Heart right ventricle (tissue), 16 donors: ENCODE data around the gene FUS. TPM values are rescaled to one million over a fixed set of nuclear protein-coding genes. Genes with fewer than 3 reads are reported as not detected.
"Not testable (repeated sequence)": the region's sequence is repeated elsewhere in the genome, so short reads cannot be mapped to it uniquely, and the experiment has no call there.

ENCODE experiments used
- ATAC-seq, 8 donors: fragments of 200-7000 bp; cut with Tn5 transposase; one replicate each; pipeline ENCODE4 v1.9.1; 2020; ENCODE audit warnings: mild to moderate bottlenecking in 8 of 8, moderate library complexity in 8 of 8, moderate number of reproducible peaks in 1 of 8
- DNase-seq, 2 donors: peaks; one replicate each; pipeline ENCODE4 v3.0.0-alpha.2; 2020
- H3K27ac ChIP-seq, 10 donors: fragments of 200-600 bp; sonication (generic) in 2 of 10; one replicate each; pipeline versions ENCODE4 v1.5.0 to v1.8.0; 2020 to 2022; ENCODE audit warnings: mild to moderate bottlenecking in 3 of 10
- H3K27me3 ChIP-seq, 7 donors: fragments of 200-600 bp; one replicate each; pipeline ENCODE4 v1.8.0; 2021 to 2022; ENCODE audit warnings: mild to moderate bottlenecking in 2 of 7
- H3K36me3 ChIP-seq, 9 donors: fragments of 200-600 bp; sonication (generic) in 1 of 9; one replicate each; pipeline versions ENCODE4 v1.5.0 to v1.8.0; 2020 to 2022; ENCODE audit warnings: mild to moderate bottlenecking in 2 of 9
- H3K4me1 ChIP-seq, 9 donors: fragments of 200-600 bp; sonication (generic) in 1 of 9; one replicate each; pipeline versions ENCODE4 v1.5.0 to v1.8.0; 2020 to 2022; ENCODE audit warnings: mild to moderate bottlenecking in 4 of 9
- H3K4me3 ChIP-seq, 10 donors: fragments of 200-600 bp; sonication (generic) in 2 of 10; one replicate each; pipeline versions ENCODE4 v1.5.0 to v1.8.0; 2020 to 2022; ENCODE audit warnings: mild to moderate bottlenecking in 7 of 10, moderate library complexity in 2 of 10
- H3K9me3 ChIP-seq, 11 donors: fragments of 200-600 bp in 10 of 11; sonication (generic) in 2 of 11; one replicate each; pipeline versions ENCODE4 v1.5.0 to v1.8.0; 2013 to 2022; ENCODE audit warnings: mild to moderate bottlenecking in 2 of 11, control low read depth in 1 of 11, moderate library complexity in 1 of 11
- CTCF ChIP-seq, 9 donors: fragments of 200-600 bp; sonication (generic) in 2 of 9; IDR thresholded peaks; one replicate each; pipeline versions ENCODE4 v1.5.0 to v1.8.0; 2021 to 2022; ENCODE audit warnings: antibody characterized with exemption in 9 of 9, mild to moderate bottlenecking in 5 of 9, moderate library complexity in 1 of 9
- WGBS, 2 donors: extraction: QIAGEN DNeasy Blood & Tissue Kit; methylation state at CpG; one replicate each; pipeline ENCODE4 v1.1.7; 2013; ENCODE audit warnings: inconsistent platforms in 1 of 2; 5-methylcytosine and 5-hydroxymethylcytosine counted together
- intact Hi-C, 10 donors: fragments of 100-400 bp; cut with DNase I; formaldehyde crosslinking; loops; one replicate each; pipeline versions ENCODE4 v1.11.1 to v1.14.2; 2022
- polyA plus RNA-seq, 2 donors: library from polyadenylated mRNA; stranded (reverse); fragments of 200-250 nt; gene quantifications; one replicate each; pipeline ENCODE4 v1.2.3, GENCODE V29; 2013
- total RNA-seq, 10 donors: library from RNA; stranded (reverse); fragmentation: NEBNext Ultra II Directional in 3 of 10; extraction: Animal tissue kit (Norgen Biotek cat#: 25700) in 3 of 10; gene quantifications; one replicate each; pipeline versions ENCODE4 v1.2.1 to v1.2.4, GENCODE V29; 2021 to 2023
- donor health status: Arrhythmogenic right ventricular cardiomyopathy.
- donor health status: ischemic (EF 13 %, LVEDD 7.1; RV severe dilation, severe dysfunction).
- donor health status: healthy with polysubstance abuse.
- donor health status: DM: no; HTN: yes; CAD: no.
- donor health status: DM: no; HTN: no; CAD: no.
- donor health status: ischemic (EF 25% LVEDD 6.9; RV normal size, moderate dysfunction).
- donor health status: ischemic (EF 25% LVEDD 5.7; RV mildly dilated, moderate dysfunction).
- donor health status: healthy.
- donor health status: DM: yes; HTN: yes; CAD: no.
- donor health status: Ischemic cardiomyopathy.
- donor health status: ischemic (EF 35%, LVEDD 5.7; RV mildly dilated, moderate dysfunction).
- donor health status: nonischemic (EF 11% LVEDD 7.7; RV severe dilation, severe dysfunction).
- donor health status: DM: yes; HTN: yes; CAD: no.
- donor health status: PGD.
- donor health status: ischemic (EF 29% LVEDD 5.4; RV normal size, mild dysfunction).
- donor health status: nonischemic (EF 23%, LVEDD 6.1; RV moderate dilation, normal function).

FUS gene
- total and polyA plus RNA-seq, 12 donors: 116 to 240 (median 140) TPM

DNA sequence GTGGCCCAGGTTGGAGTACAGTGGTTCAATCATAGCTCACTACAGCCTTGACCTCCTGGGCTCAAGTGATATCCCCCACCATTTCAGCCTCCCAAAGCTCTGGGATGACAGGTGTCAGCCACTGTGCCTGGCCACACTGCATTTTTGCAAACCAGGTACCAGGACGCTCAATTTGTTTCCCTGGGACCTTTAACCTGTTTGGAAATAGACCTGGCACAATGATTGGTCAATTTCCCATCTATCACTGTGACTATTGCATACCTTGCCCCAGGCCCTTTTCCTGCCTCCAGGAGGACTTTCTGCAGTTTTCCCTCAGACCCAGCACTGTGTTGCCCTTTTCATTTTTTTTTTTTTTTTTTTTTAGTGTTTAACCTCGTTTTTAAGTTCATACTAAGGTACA, 11.1 kb upstream of the FUS start:
- no peaks in the 10 kb centered on the region for H3K27me3 ChIP-seq
- 74 to 77% methylated on average over 2 of the region's 2 CpGs for WGBS, 2 donors
- H3K27ac ChIP-seq: no peak overlapping the region
- no peaks in the 10 kb centered on the region for H3K36me3 ChIP-seq
- H3K4me3 ChIP-seq: no peak overlapping the region
- no peaks in the 10 kb centered on the region for H3K9me3 ChIP-seq
- ATAC-seq (no peak), DNase-seq (no peak)
- intact Hi-C loops: no loop called here
- TF ChIP-seq CTCF (IDR thresholded peaks at IDR 0.05): no peak
- H3K4me1 ChIP-seq: peaks cover 0 to 10% (median 0%) of the 10 kb centered on the region in 9 donors

DNA sequence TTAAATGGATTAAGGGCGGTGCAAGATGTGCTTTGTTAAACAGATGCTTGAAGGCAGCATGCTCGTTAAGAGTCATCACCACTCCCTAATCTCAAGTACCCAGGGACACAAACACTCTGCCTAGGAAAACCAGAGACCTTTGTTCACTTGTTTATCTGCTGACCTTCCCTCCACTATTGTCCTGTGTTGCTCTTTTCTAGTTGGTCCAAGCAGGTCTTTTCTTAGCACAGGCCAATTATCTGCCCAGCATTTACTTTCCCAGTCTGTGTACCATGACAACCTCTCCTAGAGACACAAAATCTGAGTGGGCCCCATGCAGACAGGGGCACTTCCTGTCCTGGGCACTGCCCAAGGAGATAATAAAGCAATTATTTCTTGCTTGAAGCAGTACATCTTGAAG, 9.9 kb upstream of the FUS start:
- H3K36me3 ChIP-seq, H3K4me3 ChIP-seq, intact Hi-C loops, H3K27me3 ChIP-seq, H3K9me3 ChIP-seq, H3K4me1 ChIP-seq: not testable (repeated sequence)
- DNase-seq (peak in 1 of 2 donors; percentile 20), ATAC-seq (peak in 7 of 8 donors; percentile 64 to 98 (median 93))
- H3K27ac ChIP-seq: peak overlapping the region in 9 of 10 donors; percentile 31 to 84 (median 66)
- WGBS, 2 donors: no CpG with 5 or more reads among the region's 2 CpGs

- Histone ChIP-seq H3K4me1 (peaks cover 2 to 30% (median 20%) of the 10 kb centered on the region in 9 donors), H3K27me3 (no peaks in the 10 kb centered on the region), H3K9me3 (no peaks in the 10 kb centered on the region), H3K36me3 (peaks cover 0 to 3% (median 0%) of the 10 kb centered on the region in 9 donors), H3K27ac (peak overlapping the region in 1 of 10 donors; percentile 38), H3K4me3 (no peak overlapping the region)
- 78 to 79% methylated on average over 3 of the region's 3 CpGs for WGBS, 2 donors
- TF ChIP-seq CTCF (IDR thresholded peaks at IDR 0.05): no peak
- DNase-seq (no peak), ATAC-seq (no peak)
- intact Hi-C loops: no loop called here
These were observed 2.8 kb upstream of the FUS start for GRCh38 chr16:31177136-31177535.

GRCh38 chr16:31179219-31179746, 656 bp upstream of the FUS start:
- peak in 3 of 8 donors; percentile 1 to 35 (median 2) for ATAC-seq

More at GRCh38 chr16:31179219-31179746, 656 bp upstream of the FUS start:
- Histone ChIP-seq H3K9me3 (no peaks in the 10 kb centered on the region), H3K27me3 (no peaks in the 10 kb centered on the region), H3K27ac (peak overlapping the region; percentile 89 to 99 (median 94)), H3K36me3 (peaks cover 0 to 25% (median 14%) of the 10 kb centered on the region in 9 donors), H3K4me1 (peaks cover 10 to 52% (median 41%) of the 10 kb centered on the region in 9 donors), H3K4me3 (peak overlapping the region; percentile 71 to 94 (median 83))
- WGBS, 2 donors: 1 to 2% methylated on average over 27 of the region's 27 CpGs
- peak in 1 of 2 donors; percentile 18 for DNase-seq
- intact Hi-C loops: loop anchor here in 1 of 10 donors (2.0 kb wide), 1 partner anchor 36 kb away; no protein-coding TSS in a partner anchor
- no peak for TF ChIP-seq CTCF (IDR thresholded peaks at IDR 0.05)
